GM23248 (cell line): ENCODE results near the gene TRPM3.

ENCODE experiments used
- EZH2 ChIP-seq: fragments of 200-600 bp; sonication (generic); IDR thresholded peaks from 2 replicates; pipeline ENCODE4 v1.6.1; 2018; ENCODE audit warnings: antibody characterized with exemption, mild to moderate bottlenecking; ENCODE audit not compliant: insufficient read depth, poor library complexity, severe bottlenecking
- EZH2phosphoT487 ChIP-seq: fragments of 200-600 bp; sonication (generic); IDR thresholded peaks from 2 replicates; pipeline ENCODE4 v1.6.1; 2018; ENCODE audit warnings: antibody characterized with exemption, moderate library complexity, mild to moderate bottlenecking, low read depth; ENCODE audit not compliant: insufficient read depth

DNA sequence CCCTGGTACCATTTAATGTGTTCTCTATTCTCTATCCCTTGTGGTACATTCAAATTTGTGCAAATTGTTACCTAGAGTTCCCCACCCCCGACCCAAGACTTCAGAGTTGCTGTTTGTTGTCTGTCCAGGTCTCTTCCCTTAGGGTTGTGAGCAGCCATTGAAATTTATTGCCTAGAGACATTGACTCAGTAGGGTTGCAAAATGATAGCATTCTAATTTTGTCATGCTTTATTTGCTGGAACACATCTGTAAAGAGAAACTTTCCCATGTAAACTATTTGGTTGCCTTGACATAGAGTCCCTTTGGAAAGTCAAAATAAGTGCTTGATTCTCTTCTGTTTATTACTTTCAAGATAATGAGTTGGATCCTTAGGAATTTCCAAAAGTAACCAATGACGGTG, 615.3 kb downstream of the TRPM3 start:
- TF ChIP-seq EZH2phosphoT487 (no peak), EZH2 (no peak)
